ENCODE results near the gene ZNF750. TPM values are rescaled to one million over a fixed set of nuclear protein-coding genes. Genes with fewer than 3 reads are reported as not detected.

ZNF750 gene
- total and polyA plus RNA-seq, 2 experiments from 2014 or later = 0.13 to 0.17 TPM

DNA sequence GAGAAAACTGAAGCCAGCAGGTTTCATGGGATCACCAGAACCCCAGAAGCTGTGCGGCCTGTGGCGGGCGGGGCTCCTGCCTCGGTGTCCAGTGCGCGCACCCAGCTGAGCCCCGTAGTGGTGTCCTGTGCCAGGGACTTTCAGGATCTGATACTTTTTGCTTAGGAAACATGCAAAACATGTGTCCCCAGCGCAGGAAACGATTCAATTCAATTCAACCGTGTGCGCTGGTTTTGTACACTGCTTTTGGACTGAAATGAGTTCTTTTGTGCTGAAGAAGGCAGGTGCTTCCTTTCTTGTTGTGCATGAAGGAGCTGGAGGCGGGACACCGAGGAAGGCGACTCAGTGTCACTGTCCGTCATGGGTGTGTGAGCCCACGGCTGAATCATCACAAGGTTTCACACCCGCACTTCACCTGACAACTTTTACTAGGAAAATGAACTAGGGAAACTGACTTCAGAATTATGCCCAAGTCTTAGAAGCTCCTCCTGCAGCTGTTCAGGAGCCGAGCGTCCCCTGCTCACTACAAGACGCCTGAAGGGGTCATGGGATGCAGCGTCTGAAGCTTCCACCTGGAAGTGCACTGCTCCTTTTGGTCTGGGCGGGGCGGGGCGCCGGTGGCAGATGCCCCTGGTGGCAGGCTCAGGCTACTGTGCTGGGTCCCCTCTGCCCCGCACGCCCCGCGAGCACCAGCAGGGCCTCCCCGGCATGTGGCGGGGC is 31.4 kb upstream of the ZNF750 start:
- TF ChIP-seq, protein P1, sequence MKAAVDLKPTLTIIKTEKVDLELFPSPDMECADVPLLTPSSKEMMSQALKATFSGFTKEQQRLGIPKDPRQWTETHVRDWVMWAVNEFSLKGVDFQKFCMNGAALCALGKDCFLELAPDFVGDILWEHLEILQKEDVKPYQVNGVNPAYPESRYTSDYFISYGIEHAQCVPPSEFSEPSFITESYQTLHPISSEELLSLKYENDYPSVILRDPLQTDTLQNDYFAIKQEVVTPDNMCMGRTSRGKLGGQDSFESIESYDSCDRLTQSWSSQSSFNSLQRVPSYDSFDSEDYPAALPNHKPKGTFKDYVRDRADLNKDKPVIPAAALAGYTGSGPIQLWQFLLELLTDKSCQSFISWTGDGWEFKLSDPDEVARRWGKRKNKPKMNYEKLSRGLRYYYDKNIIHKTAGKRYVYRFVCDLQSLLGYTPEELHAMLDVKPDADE (IDR thresholded peaks at IDR 0.05) = no peak
- TF ChIP-seq, protein P2, sequence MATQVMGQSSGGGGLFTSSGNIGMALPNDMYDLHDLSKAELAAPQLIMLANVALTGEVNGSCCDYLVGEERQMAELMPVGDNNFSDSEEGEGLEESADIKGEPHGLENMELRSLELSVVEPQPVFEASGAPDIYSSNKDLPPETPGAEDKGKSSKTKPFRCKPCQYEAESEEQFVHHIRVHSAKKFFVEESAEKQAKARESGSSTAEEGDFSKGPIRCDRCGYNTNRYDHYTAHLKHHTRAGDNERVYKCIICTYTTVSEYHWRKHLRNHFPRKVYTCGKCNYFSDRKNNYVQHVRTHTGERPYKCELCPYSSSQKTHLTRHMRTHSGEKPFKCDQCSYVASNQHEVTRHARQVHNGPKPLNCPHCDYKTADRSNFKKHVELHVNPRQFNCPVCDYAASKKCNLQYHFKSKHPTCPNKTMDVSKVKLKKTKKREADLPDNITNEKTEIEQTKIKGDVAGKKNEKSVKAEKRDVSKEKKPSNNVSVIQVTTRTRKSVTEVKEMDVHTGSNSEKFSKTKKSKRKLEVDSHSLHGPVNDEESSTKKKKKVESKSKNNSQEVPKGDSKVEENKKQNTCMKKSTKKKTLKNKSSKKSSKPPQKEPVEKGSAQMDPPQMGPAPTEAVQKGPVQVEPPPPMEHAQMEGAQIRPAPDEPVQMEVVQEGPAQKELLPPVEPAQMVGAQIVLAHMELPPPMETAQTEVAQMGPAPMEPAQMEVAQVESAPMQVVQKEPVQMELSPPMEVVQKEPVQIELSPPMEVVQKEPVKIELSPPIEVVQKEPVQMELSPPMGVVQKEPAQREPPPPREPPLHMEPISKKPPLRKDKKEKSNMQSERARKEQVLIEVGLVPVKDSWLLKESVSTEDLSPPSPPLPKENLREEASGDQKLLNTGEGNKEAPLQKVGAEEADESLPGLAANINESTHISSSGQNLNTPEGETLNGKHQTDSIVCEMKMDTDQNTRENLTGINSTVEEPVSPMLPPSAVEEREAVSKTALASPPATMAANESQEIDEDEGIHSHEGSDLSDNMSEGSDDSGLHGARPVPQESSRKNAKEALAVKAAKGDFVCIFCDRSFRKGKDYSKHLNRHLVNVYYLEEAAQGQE (IDR thresholded peaks at IDR 0.05; ENCODE audit: unreplicated experiment) = no peak
- TF ChIP-seq, protein P3, sequence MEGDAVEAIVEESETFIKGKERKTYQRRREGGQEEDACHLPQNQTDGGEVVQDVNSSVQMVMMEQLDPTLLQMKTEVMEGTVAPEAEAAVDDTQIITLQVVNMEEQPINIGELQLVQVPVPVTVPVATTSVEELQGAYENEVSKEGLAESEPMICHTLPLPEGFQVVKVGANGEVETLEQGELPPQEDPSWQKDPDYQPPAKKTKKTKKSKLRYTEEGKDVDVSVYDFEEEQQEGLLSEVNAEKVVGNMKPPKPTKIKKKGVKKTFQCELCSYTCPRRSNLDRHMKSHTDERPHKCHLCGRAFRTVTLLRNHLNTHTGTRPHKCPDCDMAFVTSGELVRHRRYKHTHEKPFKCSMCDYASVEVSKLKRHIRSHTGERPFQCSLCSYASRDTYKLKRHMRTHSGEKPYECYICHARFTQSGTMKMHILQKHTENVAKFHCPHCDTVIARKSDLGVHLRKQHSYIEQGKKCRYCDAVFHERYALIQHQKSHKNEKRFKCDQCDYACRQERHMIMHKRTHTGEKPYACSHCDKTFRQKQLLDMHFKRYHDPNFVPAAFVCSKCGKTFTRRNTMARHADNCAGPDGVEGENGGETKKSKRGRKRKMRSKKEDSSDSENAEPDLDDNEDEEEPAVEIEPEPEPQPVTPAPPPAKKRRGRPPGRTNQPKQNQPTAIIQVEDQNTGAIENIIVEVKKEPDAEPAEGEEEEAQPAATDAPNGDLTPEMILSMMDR (conservative IDR thresholded peaks at IDR 0.05; ENCODE audit: low read depth in 2 of 2) = peak; percentile 2 to 29; a peak in 1 of 4 replicates
- TF ChIP-seq CREB1 (CRISPR knock-in tag; IDR thresholded peaks at IDR 0.05; ENCODE audit: low read depth) = no peak
- TF ChIP-seq, protein P4, sequence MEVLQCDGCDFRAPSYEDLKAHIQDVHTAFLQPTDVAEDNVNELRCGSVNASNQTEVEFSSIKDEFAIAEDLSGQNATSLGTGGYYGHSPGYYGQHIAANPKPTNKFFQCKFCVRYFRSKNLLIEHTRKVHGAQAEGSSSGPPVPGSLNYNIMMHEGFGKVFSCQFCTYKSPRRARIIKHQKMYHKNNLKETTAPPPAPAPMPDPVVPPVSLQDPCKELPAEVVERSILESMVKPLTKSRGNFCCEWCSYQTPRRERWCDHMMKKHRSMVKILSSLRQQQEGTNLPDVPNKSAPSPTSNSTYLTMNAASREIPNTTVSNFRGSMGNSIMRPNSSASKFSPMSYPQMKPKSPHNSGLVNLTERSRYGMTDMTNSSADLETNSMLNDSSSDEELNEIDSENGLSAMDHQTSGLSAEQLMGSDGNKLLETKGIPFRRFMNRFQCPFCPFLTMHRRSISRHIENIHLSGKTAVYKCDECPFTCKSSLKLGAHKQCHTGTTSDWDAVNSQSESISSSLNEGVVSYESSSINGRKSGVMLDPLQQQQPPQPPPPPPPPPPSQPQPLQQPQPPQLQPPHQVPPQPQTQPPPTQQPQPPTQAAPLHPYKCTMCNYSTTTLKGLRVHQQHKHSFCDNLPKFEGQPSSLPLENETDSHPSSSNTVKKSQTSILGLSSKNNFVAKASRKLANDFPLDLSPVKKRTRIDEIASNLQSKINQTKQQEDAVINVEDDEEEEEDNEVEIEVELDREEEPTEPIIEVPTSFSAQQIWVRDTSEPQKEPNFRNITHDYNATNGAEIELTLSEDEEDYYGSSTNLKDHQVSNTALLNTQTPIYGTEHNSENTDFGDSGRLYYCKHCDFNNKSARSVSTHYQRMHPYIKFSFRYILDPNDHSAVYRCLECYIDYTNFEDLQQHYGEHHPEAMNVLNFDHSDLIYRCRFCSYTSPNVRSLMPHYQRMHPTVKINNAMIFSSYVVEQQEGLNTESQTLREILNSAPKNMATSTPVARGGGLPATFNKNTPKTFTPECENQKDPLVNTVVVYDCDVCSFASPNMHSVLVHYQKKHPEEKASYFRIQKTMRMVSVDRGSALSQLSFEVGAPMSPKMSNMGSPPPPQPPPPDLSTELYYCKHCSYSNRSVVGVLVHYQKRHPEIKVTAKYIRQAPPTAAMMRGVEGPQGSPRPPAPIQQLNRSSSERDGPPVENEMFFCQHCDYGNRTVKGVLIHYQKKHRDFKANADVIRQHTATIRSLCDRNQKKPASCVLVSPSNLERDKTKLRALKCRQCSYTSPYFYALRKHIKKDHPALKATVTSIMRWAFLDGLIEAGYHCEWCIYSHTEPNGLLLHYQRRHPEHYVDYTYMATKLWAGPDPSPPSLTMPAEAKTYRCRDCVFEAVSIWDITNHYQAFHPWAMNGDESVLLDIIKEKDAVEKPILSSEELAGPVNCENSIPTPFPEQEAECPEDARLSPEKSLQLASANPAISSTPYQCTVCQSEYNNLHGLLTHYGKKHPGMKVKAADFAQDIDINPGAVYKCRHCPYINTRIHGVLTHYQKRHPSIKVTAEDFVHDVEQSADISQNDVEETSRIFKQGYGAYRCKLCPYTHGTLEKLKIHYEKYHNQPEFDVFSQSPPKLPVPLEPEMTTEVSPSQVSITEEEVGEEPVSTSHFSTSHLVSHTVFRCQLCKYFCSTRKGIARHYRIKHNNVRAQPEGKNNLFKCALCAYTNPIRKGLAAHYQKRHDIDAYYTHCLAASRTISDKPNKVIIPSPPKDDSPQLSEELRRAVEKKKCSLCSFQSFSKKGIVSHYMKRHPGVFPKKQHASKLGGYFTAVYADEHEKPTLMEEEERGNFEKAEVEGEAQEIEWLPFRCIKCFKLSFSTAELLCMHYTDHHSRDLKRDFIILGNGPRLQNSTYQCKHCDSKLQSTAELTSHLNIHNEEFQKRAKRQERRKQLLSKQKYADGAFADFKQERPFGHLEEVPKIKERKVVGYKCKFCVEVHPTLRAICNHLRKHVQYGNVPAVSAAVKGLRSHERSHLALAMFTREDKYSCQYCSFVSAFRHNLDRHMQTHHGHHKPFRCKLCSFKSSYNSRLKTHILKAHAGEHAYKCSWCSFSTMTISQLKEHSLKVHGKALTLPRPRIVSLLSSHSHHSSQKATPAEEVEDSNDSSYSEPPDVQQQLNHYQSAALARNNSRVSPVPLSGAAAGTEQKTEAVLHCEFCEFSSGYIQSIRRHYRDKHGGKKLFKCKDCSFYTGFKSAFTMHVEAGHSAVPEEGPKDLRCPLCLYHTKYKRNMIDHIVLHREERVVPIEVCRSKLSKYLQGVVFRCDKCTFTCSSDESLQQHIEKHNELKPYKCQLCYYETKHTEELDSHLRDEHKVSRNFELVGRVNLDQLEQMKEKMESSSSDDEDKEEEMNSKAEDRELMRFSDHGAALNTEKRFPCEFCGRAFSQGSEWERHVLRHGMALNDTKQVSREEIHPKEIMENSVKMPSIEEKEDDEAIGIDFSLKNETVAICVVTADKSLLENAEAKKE (CRISPR knock-in tag; IDR thresholded peaks at IDR 0.05) = no peak
- no peaks in the 10 kb centered on the region; the same call in 1 of the 2 replicates for H3K36me3 ChIP-seq (ENCODE audit: insufficient read depth)
- H3K27ac ChIP-seq (ENCODE audit: low read depth) = no peak overlapping the region
- H3K79me2 ChIP-seq (replicated peaks; ENCODE audit: insufficient read depth) = peaks cover 48% of the 10 kb centered on the region
- Mint-ChIP-seq H3K27ac (no peak overlapping the region), H3K36me3 (ENCODE audit: low read depth) (peaks cover 24% of the 10 kb centered on the region), H3K27me3 (ENCODE audit: insufficient read depth, low read depth, poor library complexity) (peaks cover 16% of the 10 kb centered on the region), H3K9me3 (no peaks in the 10 kb centered on the region; the same call in 2 of the 3 replicates), H3K4me3 (no peak overlapping the region), H3K4me1 (peaks cover 25% of the 10 kb centered on the region)
- DNase-seq (ENCODE audit: low spot score) (peak; percentile 45), ATAC-seq (peak; percentile 62)
- 0 out of 2 replicates have a peak, but pooled peaks cover 3% of the 10 kb centered on the region for H4K20me1 ChIP-seq (replicated peaks; ENCODE audit: insufficient read depth)
- no peak overlapping the region for H3K4me2 ChIP-seq
- no peaks in the 10 kb centered on the region for H3K27me3 ChIP-seq (ENCODE audit: insufficient read depth)
- no peak overlapping the region for H2AFZ ChIP-seq
- no peaks in the 10 kb centered on the region for H3K4me1 ChIP-seq (ENCODE audit: insufficient read depth)
- no peaks in the 10 kb centered on the region for H3F3A ChIP-seq (replicated peaks; ENCODE audit: low read depth)
- H3K9me2 ChIP-seq (ENCODE audit: insufficient read depth) = no peaks in the 10 kb centered on the region
- H3K4me3 ChIP-seq = no peak overlapping the region

All from GM23338 (cell line).